ENCODE data around the gene GPR158.

Gene GPR158

DNA sequence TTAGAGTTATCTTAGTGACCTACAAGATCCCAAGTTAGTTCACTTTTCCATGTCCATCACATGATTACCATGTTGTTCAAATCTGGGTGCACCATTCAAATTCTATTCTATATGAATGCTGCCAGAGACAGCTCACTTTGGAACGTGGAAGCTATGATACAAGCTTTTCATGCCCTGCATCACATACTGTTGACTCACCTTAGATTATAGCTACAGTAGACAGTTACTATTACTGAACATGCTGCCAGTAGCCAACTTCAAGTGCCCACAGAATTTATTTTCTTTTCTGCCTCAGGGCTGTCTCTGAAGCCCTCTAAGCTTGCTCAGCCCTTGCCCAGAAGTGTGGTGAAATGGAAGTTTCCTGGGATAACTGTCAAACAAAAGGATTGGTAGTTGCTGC is 231.1 kb downstream of the GPR158 start:
- no peak for DNase-seq (ENCODE audit: low read depth)

DNA sequence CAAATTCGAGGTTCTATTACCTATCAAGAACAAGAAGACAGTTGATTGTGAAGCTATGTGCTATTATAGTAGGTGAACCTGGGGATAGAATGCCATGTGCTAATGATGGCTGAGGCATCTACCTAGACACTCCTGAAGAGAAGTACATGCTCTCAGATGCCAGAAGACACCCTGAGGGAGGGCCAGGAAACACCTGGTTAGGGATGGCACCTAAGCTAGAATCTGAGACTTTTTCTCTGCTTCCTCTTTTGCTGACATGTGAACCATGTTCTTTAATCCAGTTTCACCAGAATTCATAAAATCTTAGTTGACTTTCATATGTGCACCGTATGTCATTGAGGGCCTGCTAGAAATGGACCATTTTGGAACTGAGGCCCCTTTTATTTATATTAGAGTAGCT is 242.8 kb downstream of the GPR158 start:
- DNase-seq (ENCODE audit: low read depth): no peak

DNA sequence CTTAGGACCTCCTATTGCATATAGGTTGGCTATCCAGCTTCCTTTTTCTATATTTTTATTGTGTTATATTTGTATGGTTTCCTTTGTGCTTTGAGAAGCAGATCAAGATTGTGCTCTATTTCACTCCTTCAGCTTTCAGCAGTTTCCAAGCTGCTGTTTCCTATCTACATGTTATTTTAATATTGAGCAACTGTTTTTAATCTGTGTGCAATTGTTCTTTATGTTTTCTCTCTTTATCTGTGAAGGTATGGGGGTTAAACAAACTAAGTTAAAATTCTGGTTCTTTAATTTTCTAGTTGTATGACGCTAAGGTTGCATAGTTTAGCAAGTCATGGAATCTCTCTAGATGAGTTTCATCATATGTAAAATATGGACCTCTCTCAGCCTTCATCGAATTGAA is 251.0 kb downstream of the GPR158 start:
- no peak for DNase-seq (ENCODE audit: low read depth)

DNA sequence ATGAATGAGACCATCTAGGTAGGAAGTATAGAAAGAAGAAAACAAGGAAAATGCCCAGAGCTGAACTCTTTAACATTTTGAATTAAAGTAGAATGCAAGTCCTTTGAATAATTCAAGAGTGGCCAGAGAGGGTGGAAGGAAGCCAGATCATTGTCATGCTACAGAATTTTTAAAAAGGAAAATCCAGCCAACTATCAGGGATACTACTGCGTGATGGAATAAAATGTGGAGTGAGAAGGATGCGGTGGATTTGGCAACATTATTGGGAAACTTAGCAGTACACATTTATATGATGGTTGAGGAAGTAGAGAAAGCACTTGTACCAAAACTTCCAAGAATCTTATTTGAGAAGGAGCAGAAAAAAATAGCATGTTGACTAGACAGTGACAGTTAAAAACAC is 261.6 kb downstream of the GPR158 start:
- no peak for DNase-seq (ENCODE audit: low read depth)

DNA sequence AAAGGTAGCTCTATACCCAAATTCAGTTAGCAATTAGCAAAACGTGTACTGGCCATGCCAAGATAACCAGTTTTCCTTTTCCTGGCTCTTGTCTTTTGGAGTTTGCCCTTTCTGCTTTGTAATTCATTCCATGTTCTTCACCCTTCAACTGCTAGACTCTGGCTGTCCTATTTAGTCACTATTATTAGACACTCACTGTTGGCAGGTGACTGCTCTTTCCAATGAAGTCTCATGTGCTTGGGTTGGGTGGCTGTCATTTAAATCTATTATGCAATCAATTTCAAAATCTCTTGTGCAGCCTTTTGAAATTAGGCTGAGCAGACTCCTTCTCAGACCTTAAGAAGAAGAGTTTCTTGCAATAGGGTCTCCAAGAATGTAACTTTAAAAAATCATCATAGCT is 266.5 kb downstream of the GPR158 start:
- DNase-seq (ENCODE audit: low read depth): no peak

DNA sequence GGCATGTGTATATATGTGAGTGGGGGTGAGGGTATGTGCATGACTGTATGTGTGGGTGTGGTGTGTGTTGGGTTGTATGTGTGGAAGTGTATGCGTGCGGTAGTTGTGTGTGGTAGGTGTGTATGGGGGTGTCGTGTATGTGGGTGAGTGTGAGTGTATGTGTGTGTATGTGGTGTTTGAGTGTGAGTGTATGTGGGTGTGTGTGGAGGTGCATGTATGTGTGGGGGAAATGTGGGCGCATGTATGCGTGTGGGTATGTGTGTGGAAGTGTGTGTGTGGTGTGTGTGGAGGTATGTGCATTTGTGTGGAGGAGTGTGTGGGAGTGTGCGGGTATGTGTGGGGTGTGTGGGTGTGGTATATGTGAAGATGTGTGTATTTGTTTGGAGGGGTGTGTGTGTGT is 269.5 kb downstream of the GPR158 start:
- no peak for DNase-seq (ENCODE audit: low read depth)

DNA sequence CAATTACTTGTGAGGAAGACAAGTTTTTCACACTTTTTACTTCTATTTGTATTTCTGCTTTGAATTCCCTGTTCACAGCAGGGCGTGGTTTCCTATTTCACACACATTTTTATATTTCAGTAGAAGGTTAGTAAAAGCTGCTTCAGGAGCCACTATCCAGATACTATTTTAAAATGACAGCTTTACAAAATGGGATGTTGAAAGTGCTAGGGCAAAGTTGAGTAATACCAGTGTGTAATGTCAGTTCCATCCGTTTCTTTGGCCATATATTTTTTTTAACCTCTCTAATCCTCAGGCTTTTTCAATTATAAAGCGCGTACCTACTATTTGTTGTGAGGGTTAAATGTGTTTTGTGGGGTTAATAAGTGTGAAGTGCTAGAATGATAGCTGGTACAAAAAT is 276.6 kb downstream of the GPR158 start:
- DNase-seq (ENCODE audit: low read depth): no peak

DNA sequence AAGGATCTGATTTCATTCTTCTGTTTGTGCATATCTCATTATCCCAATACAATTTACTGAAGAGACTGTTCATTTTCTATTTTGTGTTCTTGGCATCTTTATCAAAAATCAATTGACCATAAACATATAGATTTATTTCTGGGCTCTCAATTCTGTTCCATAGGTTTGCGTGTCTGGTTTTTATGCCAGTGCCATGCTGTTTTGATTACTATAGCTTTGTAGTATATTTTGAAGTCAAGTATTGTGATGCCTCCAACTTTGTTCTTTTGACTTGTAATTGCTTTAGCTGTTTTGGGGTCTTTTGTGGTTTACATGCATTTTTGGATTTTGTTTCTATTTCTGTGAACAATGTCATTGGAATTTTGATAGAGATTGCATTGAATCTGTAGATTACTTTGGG is 278.8 kb downstream of the GPR158 start:
- no peak for DNase-seq (ENCODE audit: low read depth)

DNA sequence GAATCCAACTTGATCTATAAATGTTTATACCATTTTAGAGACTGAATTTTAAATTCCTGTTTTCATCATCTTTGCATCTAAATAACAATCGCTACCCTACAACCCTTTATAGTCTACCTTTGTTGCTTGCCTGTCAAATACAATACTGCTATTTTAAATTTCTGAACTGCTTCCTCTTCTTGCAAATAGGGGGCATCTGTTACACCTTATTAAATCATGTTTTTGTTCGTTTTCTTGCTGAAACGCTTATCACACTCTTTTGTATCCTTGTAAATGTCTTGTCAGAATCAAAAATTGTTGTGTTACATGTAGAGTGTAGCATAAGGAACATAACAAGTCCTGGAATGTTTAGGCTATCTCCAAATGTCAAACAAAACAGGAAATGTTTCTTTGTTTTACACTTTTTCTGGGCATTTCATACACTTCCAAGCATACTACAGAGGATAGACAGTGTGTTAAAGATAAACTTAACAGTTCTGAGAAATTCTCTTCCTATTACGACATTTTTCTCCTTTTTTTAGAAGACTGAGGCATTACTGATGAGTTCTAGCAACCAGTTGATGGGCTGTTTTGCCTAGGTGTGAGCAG is 281.3 kb downstream of the GPR158 start:
- no peak for DNase-seq (ENCODE audit: low read depth)

DNA sequence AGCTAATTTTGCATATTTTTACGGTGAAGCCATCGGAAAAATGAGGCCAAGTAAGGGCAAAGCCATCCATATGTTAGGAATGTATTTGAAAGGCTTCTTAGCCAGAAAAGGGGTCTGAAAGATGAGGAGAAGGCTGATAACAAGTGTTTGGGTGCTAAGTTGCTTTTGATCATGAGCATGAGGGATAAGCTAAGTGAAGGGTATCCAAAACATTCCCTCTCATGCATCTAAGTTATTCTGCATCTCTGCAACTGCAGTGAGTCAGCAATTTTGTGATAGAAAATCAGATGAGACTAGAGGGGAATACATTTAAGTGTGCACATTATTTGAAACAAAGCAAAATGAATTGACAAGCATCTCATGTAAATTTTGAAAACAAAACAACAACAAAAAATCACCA is 282.8 kb downstream of the GPR158 start:
- no peak for DNase-seq (ENCODE audit: low read depth)

DNA sequence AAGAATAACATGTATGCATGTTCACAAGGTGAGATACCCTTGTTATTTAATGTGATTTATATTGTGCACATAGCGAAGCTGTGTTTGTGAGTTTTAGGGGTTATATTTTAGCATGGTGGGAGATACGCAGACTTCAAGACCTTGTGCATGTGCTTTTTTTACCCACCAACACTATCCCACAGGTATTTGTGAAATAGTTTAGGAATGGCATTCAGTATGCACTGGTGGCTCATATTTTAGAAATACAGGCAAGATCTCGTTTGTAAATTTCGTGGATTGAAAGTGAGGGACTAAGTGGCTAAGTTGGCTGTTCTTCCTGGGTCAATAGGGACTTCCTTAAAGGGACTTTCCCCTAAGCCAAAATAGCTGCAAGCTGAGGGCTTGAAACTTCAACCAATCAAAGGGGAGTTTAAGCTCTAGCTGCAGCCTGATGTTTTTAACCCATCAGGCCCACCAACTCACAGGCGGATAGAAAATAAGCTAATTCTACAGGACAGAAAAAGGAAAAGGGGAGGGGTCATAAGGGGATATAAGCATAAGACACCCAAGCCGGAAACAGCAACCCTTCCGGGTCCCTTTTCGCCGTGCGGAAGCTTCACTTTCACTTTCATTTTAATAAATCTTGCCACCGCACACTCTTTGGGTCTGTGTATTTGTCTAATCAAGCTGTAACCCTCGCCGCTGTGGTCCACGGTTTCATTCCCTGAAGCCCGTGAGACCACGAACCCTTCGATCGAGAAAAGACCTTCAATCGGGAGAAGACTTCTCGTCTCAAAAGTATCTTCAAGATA is 291.0 kb downstream of the GPR158 start:
- DNase-seq (ENCODE audit: low read depth): no peak

DNA sequence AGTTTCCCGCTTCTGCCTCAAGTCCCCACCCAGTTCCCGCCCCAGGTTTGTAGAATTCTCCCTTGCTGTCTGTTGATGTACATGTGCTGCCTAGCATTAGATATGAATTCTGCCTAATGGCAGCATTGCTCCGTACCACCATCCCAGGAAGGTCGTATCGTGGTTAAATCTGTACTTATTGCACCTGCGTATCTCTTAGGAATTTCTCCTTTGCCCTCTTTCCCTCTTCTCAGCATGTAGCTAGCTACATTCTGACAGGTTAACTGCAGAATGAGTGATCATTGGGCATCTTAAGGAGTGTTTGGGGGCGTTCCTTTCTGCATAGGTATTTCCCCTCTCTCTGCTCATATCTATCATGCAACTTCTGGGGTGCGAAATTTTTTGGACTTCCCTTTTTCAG is 293.1 kb downstream of the GPR158 start:
- DNase-seq (ENCODE audit: low read depth): no peak

DNA sequence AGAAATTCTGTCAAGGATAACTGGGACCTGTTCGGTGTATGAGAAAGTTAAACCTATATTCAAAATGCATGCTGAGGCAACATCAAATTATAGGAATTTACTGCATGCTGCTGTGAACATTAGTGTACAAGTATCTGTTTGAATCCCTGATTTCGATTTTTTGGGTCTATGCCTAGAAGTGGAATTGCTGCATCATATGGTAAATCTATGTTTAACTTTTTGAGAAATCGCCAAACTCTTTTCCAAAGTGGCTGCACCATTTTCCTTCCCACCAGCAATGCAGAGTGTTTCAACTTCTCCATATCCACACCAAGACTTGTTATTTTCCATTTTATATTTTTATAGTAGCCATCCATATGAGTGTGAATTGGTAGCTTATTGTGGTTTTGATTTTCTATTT is 306.7 kb downstream of the GPR158 start:
- DNase-seq (ENCODE audit: low read depth): no peak

DNA sequence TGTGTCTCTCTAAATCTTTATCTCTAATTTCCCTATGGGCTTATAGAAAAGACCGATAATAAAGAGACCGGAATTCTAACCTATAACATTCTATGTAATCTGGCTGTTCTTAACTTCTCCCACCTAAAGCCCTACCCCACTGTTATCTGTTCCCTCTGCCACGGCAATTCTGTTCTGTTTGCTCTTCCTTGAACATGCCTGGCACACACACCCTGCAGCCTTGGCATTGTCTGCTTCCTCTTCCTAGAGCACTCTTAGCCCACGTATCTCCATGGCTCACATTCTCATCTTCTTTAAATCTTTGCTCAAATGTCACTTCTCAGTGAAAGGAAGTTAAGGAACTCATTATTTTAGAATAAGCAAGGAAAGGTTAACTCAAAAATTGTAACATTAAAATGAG is 309.2 kb downstream of the GPR158 start:
- no peak for DNase-seq (ENCODE audit: low read depth)

DNA sequence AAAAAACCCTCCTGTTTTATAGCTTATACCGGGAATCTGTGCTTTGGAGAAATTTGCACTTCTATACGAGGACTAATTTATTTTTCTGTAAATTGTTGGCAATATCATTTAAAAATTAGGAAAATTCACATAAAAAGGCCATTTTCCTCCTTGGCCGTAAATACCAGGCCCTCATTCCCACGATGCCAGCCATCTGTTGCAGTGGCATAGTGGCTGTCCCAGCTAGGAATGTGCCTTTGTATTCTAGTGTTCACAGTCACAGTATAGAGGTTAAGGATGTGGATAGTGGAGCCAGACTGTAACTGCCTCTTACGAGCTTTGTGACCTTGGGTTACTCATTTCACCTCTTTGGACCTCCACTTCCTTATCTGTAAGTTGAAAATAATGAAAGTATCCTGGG is 312.5 kb downstream of the GPR158 start:
- no peak for DNase-seq (ENCODE audit: low read depth)

DNA sequence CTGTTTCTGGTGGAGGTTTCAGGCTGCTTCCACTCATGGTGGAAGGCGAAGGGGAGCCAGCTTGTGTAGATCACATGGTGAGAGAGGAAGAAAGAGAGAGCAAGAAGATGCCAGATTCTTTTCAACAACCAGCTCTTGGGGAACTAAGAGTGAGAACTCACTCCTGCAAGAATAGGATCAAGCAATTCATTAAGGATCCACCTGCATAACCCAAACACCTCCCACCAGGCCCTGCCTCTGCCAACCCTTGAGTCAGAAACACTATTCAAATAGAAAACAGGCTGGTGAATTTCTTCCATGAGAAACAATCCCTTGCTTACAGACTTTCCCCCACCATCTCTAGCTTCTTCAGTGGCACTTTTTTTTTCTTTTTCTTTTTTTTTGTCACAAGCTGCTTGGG is 317.2 kb downstream of the GPR158 start:
- no peak for DNase-seq (ENCODE audit: low read depth)

DNA sequence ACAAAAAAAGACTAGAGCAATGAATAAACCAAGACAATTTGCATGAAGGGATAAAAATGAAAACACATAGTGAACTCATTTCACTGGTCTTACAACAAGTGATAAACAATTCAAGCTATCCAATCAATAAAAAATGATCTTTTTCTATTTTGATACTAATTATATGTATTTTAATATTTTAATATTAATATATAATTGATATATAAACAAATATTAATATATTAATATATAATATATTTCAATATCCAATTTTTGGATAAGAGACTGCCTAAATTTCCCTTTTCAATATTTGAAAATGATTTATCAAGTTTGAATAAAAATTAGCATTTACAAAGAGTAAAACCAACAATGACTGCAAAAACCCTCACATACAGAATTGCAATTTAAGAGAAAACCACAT is 317.9 kb downstream of the GPR158 start:
- no peak for DNase-seq (ENCODE audit: low read depth)

DNA sequence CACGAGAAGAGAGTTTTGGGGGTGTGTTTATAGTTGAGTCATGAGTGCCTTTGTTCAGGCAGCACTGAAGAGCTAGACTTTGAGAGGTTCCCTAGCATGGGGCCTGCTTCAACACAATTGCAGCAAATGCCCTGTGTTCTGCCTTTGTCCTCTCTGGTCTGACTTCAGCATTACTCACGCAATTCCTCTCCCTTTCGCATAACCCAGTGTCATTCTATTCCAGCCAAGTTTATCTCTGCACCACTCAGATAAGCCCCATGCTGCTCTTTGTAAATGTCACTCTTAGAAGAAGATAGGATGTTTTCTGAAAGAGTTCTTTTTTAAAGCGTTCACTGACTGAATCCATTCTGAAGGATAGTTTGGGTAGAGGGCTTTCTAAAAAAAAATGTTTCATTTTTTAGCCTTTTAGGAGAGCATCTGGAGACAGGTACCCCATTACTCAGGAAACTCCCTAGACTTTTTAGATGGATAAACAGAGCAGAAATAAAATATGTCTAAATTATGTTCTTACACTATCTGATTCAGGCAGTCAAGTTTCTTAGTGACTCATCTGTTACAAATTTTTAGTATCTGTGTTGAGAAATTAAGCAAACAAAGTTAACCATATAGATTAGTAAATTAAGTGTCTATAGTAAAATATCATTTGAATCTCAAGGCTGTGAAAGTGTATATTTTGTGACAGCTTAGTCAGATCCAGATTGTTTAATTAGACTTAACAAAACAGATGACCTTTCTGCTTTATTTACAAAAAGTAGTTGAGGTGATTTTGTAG is 318.5 kb downstream of the GPR158 start:
- no peak for DNase-seq (ENCODE audit: low read depth)

DNA sequence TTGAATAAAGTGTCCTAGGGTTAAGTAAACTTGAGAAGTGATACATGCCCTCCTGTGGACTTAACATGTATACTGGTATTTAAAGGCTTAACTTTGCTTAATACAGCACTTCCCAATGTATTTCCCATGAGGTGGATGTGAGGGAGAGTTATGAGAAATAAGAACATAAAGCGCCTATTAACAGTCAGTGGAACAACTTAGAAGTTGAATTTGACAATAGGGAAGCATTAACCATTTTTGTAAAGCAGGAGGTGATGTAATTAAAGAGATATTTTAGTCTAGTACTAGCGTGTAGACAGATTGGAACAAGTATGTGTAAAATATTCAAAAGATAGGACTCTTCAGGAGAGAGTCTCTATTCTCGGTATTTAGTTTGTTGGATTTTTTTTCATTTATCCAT is 322.4 kb downstream of the GPR158 start:
- DNase-seq (ENCODE audit: low read depth): no peak

DNA sequence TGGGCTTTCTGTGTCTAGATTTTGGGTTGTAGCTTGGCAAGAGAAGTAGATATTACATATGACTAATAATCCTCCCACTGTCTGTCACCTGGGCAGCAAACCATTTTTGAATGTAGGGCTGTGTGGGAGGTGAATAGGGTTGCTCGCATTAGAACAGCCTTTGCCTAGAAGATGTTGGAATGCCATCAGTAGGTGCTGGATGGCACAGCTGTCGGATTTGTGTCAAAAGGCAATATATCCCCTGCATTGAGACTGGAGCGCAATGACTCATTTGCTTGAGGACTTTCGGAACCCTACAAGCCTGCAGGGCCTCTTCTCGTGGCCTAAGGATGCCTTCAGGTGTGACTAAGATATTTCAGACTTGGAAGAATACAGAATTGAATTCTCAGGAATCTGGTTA is 323.8 kb downstream of the GPR158 start:
- DNase-seq (ENCODE audit: low read depth): no peak

DNA sequence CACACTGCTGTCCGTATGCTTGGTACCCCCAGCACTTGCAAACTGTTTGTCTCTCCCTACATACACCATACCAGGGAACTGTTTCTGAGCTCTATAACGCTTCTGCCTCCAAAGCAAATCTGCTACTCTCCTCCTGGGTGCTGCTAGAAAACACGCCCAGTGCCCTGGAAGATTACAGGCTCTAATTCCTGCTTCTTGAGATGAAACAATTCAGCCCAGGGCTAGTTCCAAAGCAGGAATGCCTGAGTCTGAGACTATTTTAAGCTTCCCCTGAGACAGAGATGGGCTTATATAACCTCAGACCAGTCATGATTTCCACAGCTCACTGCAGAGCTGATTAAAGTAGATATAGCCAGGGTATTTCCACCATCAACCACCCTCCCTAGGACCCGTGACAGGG is 327.1 kb downstream of the GPR158 start:
- no peak for DNase-seq (ENCODE audit: low read depth)

DNA sequence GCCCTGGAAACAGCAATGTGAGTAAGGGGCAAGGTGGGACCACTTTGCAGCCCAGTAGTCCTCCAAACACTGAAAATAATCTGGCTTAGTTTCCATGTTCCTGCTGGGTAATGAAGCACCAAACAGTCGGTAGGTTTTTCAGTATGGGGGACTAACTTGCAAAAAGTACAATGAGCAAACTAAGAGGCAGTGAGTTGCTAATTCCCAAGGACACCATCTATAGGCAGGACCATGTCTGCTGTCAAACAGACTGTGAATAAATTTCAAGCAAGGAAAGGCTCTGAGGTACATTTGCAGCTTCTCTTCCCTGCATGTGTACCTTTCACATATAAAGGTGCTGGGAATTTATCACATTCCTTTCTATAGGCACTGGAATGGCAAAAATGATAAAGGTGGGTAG is 327.7 kb downstream of the GPR158 start:
- DNase-seq (ENCODE audit: low read depth): no peak

DNA sequence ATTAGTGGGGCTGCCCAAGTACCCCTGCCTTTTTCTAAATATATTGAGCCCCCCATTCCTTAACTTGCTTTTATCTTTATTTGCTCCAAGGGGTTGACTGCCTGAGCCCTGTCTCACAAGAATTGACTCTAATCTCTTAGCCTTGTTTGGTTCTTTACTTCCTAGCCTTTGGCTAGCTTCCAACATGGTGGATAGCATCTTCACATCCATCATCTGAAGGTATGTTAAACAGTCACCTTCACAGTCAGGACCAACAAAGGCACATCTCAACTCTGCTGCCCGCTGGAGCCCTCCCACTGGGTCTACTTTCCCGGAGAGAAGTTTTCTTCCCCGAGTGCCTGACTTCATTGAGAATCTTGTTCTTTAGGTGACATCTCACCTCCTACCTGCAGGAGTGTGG is 329.5 kb downstream of the GPR158 start:
- no peak for DNase-seq (ENCODE audit: low read depth)

All from T-helper 22 cell (primary cell).